Immature natural killer cell (primary cell): ENCODE data around the gene TSLP. TPM values are rescaled to one million over a fixed set of nuclear protein-coding genes. Genes with fewer than 3 reads are reported as not detected.
A peak's percentile ranks its signal among the peaks of the same experiment; 100 is the strongest.

Source experiments
- DNase-seq, 3 donors: peaks; one replicate each; pipeline ENCODE4 v3.0.0; 2022; ENCODE audit warnings: mixed read lengths in 1 of 3
- H3K27ac Mint-ChIP-seq, 6 donors: one replicate each; pipeline ENCODE4 v1.8.0; 2020; ENCODE audit warnings: mixed read lengths in 6 of 6, mild to moderate bottlenecking in 5 of 6, inconsistent platforms in 4 of 6, moderate library complexity in 3 of 6
- H3K27me3 Mint-ChIP-seq, 3 donors: one replicate each; pipeline ENCODE4 v1.8.0; 2020 to 2021; ENCODE audit warnings: low read depth in 3 of 3, mild to moderate bottlenecking in 3 of 3, mixed read lengths in 3 of 3, moderate library complexity in 3 of 3, inconsistent platforms in 1 of 3
- H3K36me3 Mint-ChIP-seq, 3 donors: one replicate each; pipeline ENCODE4 v1.8.0; 2020; ENCODE audit warnings: mixed read lengths in 3 of 3, inconsistent platforms in 2 of 3, mild to moderate bottlenecking in 2 of 3
- H3K4me1 Mint-ChIP-seq, 2 donors: one replicate each; pipeline ENCODE4 v1.8.0; 2020; ENCODE audit warnings: inconsistent platforms in 2 of 2, mild to moderate bottlenecking in 2 of 2, mixed read lengths in 2 of 2, moderate library complexity in 1 of 2
- H3K4me3 Mint-ChIP-seq, 5 donors: one replicate each; pipeline ENCODE4 v1.8.0; 2020; ENCODE audit warnings: mild to moderate bottlenecking in 5 of 5, mixed read lengths in 5 of 5, inconsistent platforms in 3 of 5, moderate library complexity in 3 of 5
- H3K9me3 Mint-ChIP-seq, 6 donors: one replicate each; pipeline ENCODE4 v1.8.0; 2020; ENCODE audit warnings: mild to moderate bottlenecking in 6 of 6, mixed read lengths in 6 of 6, inconsistent platforms in 4 of 6, moderate library complexity in 3 of 6
- polyA plus RNA-seq, 3 donors: library from polyadenylated mRNA; unstranded; fragments of 300-500 nt; fragmentation: Illumina TruSeq; gene quantifications; one replicate each; pipeline ENCODE4 v1.2.3, GENCODE V29; 2021

Gene TSLP
- polyA plus RNA-seq = not detected

- Mint-ChIP-seq H3K4me3 (peak within 1 kb of the TSS in 4 of 5 donors; percentile 10 to 90 (median 54)), H3K9me3 (peaks cover 0 to 6% (median 0%) of the 10 kb centered on the region in 6 donors), H3K4me1 (peaks cover 11 to 12% of the 10 kb centered on the region in 2 donors), H3K36me3 (peaks cover 0 to 3% (median 0%) of the 10 kb centered on the region in 3 donors), H3K27ac (no peak within 1 kb of the TSS), H3K27me3 (peaks cover 13 to 38% (median 15%) of the 10 kb centered on the region in 3 donors)
- DNase-seq = no peak
Measured at GRCh38 chr5:111071413-111071812, at the start of gene TSLP. TSS of gene TSLP (plus strand) at chr5:111071713. CDS start at chr5:111071891, 178 bp downstream.

DNA sequence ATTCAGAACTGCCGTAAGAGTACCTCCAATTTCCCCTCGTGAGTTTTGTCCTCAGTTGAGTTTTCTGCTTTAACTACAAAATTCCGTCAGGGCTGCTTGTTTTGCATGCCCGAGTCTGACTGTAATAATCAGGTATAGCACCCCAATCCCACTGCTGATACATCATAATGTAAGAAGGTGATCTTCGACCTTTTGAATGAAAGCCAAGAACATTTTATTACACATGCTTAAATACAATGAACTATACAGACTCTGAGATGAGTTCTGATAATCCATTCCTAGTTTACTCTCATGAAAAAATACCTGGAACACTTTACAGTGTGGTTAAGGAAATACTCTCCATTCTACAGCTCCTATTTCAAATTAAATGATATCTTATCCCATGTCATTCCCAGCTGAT is 49.2 kb upstream of the TSLP start:
- Mint-ChIP-seq H3K4me1 (no peaks in the 10 kb centered on the region), H3K36me3 (no peaks in the 10 kb centered on the region), H3K9me3 (peaks cover 0 to 4% (median 0%) of the 10 kb centered on the region in 6 donors), H3K27ac (no peak overlapping the region), H3K27me3 (no peaks in the 10 kb centered on the region), H3K4me3 (no peak overlapping the region)
- no peak for DNase-seq

GRCh38 chr5:111028865-111029264 is 42.6 kb upstream of the TSLP start:
- no peaks in the 10 kb centered on the region for H3K36me3 Mint-ChIP-seq
- no peak for DNase-seq
- peaks cover 2 to 4% (median 3%) of the 10 kb centered on the region in 3 donors for H3K27me3 Mint-ChIP-seq
- peaks cover 0 to 7% (median under 1%) of the 10 kb centered on the region in 6 donors for H3K9me3 Mint-ChIP-seq
- no peak overlapping the region for H3K27ac Mint-ChIP-seq
- no peak overlapping the region for H3K4me3 Mint-ChIP-seq
- no peaks in the 10 kb centered on the region for H3K4me1 Mint-ChIP-seq

- DNase-seq = no peak
Measured at GRCh38 chr5:111043712-111044506, 27.6 kb upstream of the TSLP start.

DNA sequence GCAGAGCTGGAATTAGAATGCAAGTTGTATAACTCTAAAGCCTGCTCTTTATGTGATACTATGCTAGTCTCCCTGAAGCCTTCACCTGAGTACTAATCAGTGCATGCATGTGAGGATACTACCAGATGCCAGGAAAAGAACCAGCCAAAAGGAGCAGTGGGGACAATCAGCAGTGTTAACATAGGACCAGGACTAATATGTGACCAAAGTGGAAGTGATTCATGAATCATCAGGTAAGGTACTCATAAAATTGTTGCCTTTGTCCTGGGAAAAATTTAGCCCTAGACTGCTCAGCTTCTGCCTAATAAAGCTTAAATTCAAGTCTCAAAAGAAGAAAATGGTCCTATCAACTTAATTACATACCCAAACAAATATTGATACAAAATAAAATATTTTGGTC is 13.4 kb upstream of the TSLP start:
- peaks cover 0 to 5% (median 0%) of the 10 kb centered on the region in 3 donors for H3K36me3 Mint-ChIP-seq

More at GRCh38 chr5:111043712-111044506, 27.6 kb upstream of the TSLP start:
- peaks cover 0 to 2% (median 2%) of the 10 kb centered on the region in 3 donors for H3K27me3 Mint-ChIP-seq
- H3K36me3 Mint-ChIP-seq = no peaks in the 10 kb centered on the region
- H3K4me1 Mint-ChIP-seq = no peaks in the 10 kb centered on the region
- no peak overlapping the region for H3K4me3 Mint-ChIP-seq
- H3K27ac Mint-ChIP-seq = no peak overlapping the region
- H3K9me3 Mint-ChIP-seq = no peaks in the 10 kb centered on the region

GRCh38 chr5:111060169-111060568 is 11.3 kb upstream of the TSLP start:
- DNase-seq = no peak
- Mint-ChIP-seq H3K9me3 (peaks cover 0 to 7% (median 4%) of the 10 kb centered on the region in 6 donors), H3K4me1 (no peaks in the 10 kb centered on the region), H3K27me3 (peaks cover 4 to 13% (median 5%) of the 10 kb centered on the region in 3 donors), H3K27ac (no peak overlapping the region), H3K4me3 (no peak overlapping the region), H3K36me3 (peaks cover 0 to 5% (median 0%) of the 10 kb centered on the region in 3 donors)

More for the DNA sequence above, 13.4 kb upstream of the TSLP start:
- Mint-ChIP-seq H3K4me3 (no peak overlapping the region), H3K27me3 (peaks cover 4 to 13% (median 5%) of the 10 kb centered on the region in 3 donors), H3K4me1 (no peaks in the 10 kb centered on the region), H3K27ac (no peak overlapping the region), H3K9me3 (peaks cover 0 to 7% (median 4%) of the 10 kb centered on the region in 6 donors)
- DNase-seq = no peak

GRCh38 chr5:111061618-111062017 is 9.9 kb upstream of the TSLP start:
- peaks cover 4 to 15% (median 4%) of the 10 kb centered on the region in 3 donors for H3K27me3 Mint-ChIP-seq

GRCh38 chr5:111063709-111064322 is 7.7 kb upstream of the TSLP start:
- Mint-ChIP-seq H3K9me3 (peaks cover 0 to 2% (median under 1%) of the 10 kb centered on the region in 6 donors), H3K4me1 (no peaks in the 10 kb centered on the region), H3K4me3 (no peak overlapping the region), H3K36me3 (peaks cover 0 to 1% (median 0%) of the 10 kb centered on the region in 3 donors), H3K27ac (no peak overlapping the region), H3K27me3 (peaks cover 4 to 22% (median 5%) of the 10 kb centered on the region in 3 donors)
- no peak for DNase-seq

More at GRCh38 chr5:111061618-111062017, 9.9 kb upstream of the TSLP start:
- Mint-ChIP-seq H3K9me3 (peaks cover 0 to 7% (median 2%) of the 10 kb centered on the region in 6 donors), H3K27ac (no peak overlapping the region), H3K4me3 (no peak overlapping the region), H3K4me1 (no peaks in the 10 kb centered on the region), H3K36me3 (peaks cover 0 to 5% (median 0%) of the 10 kb centered on the region in 3 donors)
- DNase-seq = no peak

- Mint-ChIP-seq H3K27ac (no peak overlapping the region), H3K4me1 (peaks cover 0 to 2% of the 10 kb centered on the region in 2 donors), H3K9me3 (peaks cover 0 to 2% (median 0%) of the 10 kb centered on the region in 6 donors), H3K27me3 (peaks cover 5 to 23% (median 12%) of the 10 kb centered on the region in 3 donors), H3K4me3 (no peak overlapping the region), H3K36me3 (peaks cover 0 to 3% (median 0%) of the 10 kb centered on the region in 3 donors)
- DNase-seq = no peak
Measured at GRCh38 chr5:111066261-111066938, 5.1 kb upstream of the TSLP start.

- peaks cover 0 to 3% (median 0%) of the 10 kb centered on the region in 3 donors for H3K36me3 Mint-ChIP-seq
- H3K27me3 Mint-ChIP-seq = peaks cover 13 to 31% (median 13%) of the 10 kb centered on the region in 3 donors
- H3K27ac Mint-ChIP-seq = no peak overlapping the region
- H3K9me3 Mint-ChIP-seq = peaks cover 0 to under 1% (median 0%) of the 10 kb centered on the region in 6 donors
- H3K4me3 Mint-ChIP-seq = no peak overlapping the region
- peaks cover 2 to 6% of the 10 kb centered on the region in 2 donors for H3K4me1 Mint-ChIP-seq
- DNase-seq = no peak
Measured at GRCh38 chr5:111068213-111068612, 3.3 kb upstream of the TSLP start.

DNA sequence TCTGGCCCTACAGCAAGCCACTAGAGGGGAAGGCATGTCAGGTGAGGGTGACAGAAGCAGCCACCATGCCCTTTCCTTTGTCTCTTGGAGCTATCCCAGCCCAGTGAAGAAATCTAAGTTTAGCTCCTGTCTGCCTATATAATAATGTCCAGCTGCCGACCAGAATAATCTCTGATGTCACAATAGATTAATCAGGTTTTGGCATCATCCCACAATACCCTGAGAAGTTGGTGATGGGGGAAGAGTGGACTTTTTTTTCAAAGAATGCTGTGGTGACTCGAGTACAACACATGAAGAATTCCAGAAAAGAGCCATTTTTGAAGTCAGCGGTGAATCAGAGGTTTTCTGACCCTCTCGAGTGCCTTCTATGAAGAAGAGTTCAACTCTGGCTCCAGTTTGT is 1.7 kb upstream of the TSLP start:
- Mint-ChIP-seq H3K9me3 (peaks cover 0 to 6% (median 0%) of the 10 kb centered on the region in 6 donors), H3K36me3 (peaks cover 0 to 3% (median 0%) of the 10 kb centered on the region in 3 donors), H3K4me1 (peaks cover 11 to 12% of the 10 kb centered on the region in 2 donors), H3K4me3 (no peak overlapping the region), H3K27ac (no peak overlapping the region), H3K27me3 (peaks cover 13 to 43% (median 13%) of the 10 kb centered on the region in 3 donors)
- no peak for DNase-seq

GRCh38 chr5:111070272-111071134 is 1.0 kb upstream of the TSLP start:
- Mint-ChIP-seq H3K9me3 (peaks cover 0 to 6% (median 0%) of the 10 kb centered on the region in 6 donors), H3K4me3 (no peak overlapping the region), H3K27me3 (peaks cover 13 to 43% (median 15%) of the 10 kb centered on the region in 3 donors), H3K4me1 (peaks cover 11 to 12% of the 10 kb centered on the region in 2 donors), H3K27ac (no peak overlapping the region), H3K36me3 (peaks cover 0 to 3% (median 0%) of the 10 kb centered on the region in 3 donors)
- no peak for DNase-seq
